ENCODE data around the gene S100A16.

DNA sequence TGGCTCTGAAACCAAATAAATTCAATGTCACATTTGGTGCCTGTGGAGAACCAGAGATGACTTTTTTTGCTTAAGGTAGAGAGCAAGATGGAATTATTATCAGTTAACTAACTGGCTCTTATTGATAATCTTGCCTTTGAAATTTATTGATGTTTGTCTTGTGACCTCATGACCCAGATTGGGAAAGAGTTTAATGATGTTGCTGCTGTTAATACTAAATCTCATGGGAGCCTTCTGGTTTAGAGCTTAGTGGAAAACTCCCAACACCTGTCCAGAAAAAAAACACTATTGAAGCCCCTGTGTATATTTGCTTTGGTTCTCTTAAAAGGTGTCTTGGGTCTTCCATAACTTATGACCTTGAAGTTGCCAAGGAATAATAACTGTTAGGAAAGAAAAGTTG lies 30.9 kb upstream of the S100A16 start:
- TF ChIP-seq, protein P1, sequence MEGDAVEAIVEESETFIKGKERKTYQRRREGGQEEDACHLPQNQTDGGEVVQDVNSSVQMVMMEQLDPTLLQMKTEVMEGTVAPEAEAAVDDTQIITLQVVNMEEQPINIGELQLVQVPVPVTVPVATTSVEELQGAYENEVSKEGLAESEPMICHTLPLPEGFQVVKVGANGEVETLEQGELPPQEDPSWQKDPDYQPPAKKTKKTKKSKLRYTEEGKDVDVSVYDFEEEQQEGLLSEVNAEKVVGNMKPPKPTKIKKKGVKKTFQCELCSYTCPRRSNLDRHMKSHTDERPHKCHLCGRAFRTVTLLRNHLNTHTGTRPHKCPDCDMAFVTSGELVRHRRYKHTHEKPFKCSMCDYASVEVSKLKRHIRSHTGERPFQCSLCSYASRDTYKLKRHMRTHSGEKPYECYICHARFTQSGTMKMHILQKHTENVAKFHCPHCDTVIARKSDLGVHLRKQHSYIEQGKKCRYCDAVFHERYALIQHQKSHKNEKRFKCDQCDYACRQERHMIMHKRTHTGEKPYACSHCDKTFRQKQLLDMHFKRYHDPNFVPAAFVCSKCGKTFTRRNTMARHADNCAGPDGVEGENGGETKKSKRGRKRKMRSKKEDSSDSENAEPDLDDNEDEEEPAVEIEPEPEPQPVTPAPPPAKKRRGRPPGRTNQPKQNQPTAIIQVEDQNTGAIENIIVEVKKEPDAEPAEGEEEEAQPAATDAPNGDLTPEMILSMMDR (IDR thresholded peaks at IDR 0.05 in 2 of 3, conservative IDR thresholded peaks at IDR 0.05 in 1 of 3; ENCODE audit: borderline replicate concordance in 1 of 3, insufficient read depth in 1 of 3, low read depth in 2 of 3, low read length in 2 of 3), result no peak
- TF ChIP-seq EZH2phosphoT487 (IDR thresholded peaks at IDR 0.05; ENCODE audit: borderline replicate concordance), result no peak
- TF ChIP-seq YY1 (IDR thresholded peaks at IDR 0.05; ENCODE audit: extremely low read depth, insufficient replicate concordance, low read depth, low read length), result no peak
- no peak for TF ChIP-seq SRF (IDR thresholded peaks at IDR 0.05; ENCODE audit: low read depth)
- no peak for TF ChIP-seq CEBPB (IDR thresholded peaks at IDR 0.05; ENCODE audit: low read depth)
- no peak for TF ChIP-seq EZH2 (IDR thresholded peaks at IDR 0.05)
- no peak for TF ChIP-seq SP1 (IDR thresholded peaks at IDR 0.05; ENCODE audit: low read depth)
- no peak for TF ChIP-seq REST (IDR thresholded peaks at IDR 0.05; ENCODE audit: low read depth)

Measured in HCT116 (cell line).